NCI-H446 treated with DMSO at 0.1 percent for 48 hours (cell line): Measurements from ENCODE around the gene MTX1.
"Not testable (repeated sequence)": the region's sequence is repeated elsewhere in the genome, so short reads cannot be mapped to it uniquely, and the experiment has no call there.

Source experiments
- DNase-seq: peaks from one replicate; lab custom pipeline; 2025; lab: John Stamatoyannopoulos, UW

The MTX1 gene

GRCh38 chr1:155235375-155235774 lies 26.9 kb downstream of the MTX1 start:
- DNase-seq: not testable (repeated sequence)

- no peak for DNase-seq
Observed at GRCh38 chr1:155236451-155236850, 28.0 kb downstream of the MTX1 start.

GRCh38 chr1:155241069-155241679 lies 32.7 kb downstream of the MTX1 start:
- DNase-seq: peak; percentile 71

DNA sequence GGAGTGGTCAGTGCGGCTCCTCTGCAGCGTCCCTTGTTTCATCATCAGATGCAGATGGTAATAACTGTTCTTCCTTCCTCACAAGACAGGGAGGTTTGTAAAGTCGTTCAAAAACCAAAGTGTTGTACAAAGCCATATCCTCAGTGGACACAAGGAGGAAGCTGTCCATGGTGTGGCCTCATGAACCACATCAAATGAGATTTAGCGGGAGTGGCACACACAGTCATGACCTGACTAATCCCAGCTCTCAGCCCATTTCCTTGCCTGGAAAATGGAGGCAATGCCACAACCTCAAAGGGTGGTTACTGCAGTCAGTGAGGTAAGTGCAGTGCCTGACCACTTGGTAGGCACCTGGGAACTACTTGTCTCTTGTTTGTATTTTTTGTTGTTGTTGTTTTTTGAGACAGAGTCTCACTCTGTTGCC lies 33.4 kb downstream of the MTX1 start:
- DNase-seq: no peak

GRCh38 chr1:155242805-155243358 lies 34.4 kb downstream of the MTX1 start:
- no peak for DNase-seq

DNA sequence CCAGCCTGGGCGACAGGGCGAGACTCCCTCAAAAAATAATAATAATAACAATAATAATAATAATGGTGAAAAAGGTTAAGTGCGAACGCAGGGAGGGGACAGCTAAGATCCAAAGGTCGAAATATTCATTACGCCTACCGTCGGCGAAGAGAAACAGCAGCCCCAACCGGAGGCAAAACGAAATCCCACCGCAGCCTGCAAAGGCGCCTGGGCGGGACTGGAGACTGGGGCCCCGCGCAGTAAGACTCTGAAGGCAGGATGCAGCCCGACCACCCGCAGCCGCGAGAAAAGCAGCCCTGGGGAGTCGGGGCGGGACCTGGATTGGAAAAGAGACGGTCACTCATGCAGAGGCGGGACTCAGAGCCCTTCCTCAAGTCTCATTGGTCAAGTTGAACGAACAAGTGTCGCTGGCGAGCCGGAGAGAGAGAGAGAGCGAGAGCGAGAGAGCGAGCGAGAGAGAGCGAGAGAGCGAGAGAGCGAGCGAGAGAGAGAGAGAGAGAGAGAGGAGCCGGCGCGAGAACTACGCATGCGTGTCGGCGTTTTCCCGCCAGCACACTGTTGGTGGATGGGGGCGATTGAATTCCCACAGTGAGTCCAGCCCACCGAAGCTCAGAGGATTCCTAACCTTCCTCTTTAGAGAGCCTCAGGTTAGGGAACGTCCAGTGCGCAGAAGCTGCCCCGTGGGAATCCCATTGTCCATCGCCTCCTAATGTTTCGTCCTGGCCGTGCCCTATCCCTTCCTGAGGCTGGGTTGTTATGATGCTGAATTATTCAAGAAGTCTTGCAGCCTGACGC lies 36.1 kb downstream of the MTX1 start:
- DNase-seq: peak; percentile 99

- no peak for DNase-seq
Observed at GRCh38 chr1:155245163-155245524, 36.6 kb downstream of the MTX1 start.

DNA sequence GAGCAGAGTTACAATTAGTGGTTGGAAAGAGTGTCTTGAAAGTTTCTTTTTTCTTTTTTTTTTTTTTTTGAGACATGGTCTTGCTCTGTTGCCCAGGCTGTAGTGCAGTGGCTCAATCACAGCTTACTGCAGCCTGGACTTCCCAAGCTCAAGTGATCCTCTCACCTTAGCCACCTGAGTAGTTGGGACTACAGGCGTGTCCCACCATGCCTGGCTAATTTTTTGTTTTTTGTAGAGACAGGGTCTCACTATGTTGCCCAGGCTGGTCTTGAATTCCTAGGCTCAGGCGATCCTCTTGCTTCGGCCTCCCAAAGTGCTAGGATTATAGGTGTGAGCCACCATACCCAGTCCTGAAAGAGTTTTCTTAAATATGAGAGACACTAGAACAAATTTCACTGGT lies 38.3 kb downstream of the MTX1 start:
- DNase-seq: not testable (repeated sequence)

GRCh38 chr1:155247667-155248553 lies 39.4 kb downstream of the MTX1 start:
- DNase-seq: no peak

DNA sequence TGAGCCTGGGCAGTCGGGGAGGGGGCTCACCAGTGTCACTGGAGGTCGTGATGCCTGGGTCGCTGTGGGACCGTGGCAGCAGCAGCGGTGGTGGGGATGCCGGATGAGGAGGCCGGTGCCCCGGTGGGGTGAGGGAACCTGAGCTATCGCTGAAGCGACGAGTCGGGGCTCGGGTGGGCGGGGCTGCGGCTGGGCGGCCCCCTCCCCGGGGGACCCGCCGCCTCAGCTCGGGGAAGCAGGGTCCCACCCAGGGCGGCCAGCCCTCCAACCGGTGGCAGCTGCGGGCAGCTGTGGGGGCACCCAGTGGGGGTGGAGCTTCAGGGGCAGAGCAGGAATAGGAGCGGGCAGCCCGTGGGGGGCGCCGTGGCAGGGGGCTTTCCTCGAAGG lies 41.7 kb downstream of the MTX1 start:
- DNase-seq: no peak

DNA sequence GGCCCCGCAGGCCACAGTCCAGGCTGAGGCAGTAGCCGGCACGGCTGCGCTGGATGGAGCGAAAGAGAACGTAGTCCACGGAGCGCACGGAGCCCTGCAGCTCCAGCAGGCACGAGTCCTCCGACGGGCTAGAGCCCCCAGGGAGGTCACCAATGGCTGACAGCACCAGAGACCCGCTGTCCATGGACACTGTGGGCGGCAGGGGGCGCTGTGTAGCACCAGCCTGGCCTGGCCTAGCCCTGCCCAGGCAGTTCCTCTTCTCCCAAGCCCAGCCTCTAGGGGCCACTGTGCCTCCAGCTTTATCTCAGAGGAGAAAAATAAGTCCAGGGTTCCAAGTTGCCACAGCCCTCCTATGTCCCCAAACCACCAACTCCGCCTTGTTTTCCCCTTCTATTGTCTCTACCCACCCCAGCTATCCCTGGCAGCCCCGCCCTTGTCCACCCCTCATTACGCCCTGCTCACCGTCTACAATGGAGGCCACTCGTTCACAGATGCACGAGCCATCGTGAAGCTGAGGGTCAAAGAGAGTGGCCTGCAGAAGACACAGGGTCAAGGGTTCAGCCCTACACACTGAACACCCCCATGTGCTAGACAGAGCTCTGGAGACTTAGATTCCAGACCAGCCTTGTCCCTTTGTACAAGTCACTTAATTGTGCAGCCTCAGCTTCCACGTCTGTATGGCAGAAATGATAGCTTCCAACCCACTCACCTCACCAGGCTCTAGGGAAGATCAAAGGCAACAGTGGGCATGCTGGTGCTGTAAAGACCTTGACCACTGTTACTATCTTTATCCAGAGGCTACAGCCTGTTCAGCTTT lies 42.3 kb downstream of the MTX1 start:
- peak; percentile 86 for DNase-seq

DNA sequence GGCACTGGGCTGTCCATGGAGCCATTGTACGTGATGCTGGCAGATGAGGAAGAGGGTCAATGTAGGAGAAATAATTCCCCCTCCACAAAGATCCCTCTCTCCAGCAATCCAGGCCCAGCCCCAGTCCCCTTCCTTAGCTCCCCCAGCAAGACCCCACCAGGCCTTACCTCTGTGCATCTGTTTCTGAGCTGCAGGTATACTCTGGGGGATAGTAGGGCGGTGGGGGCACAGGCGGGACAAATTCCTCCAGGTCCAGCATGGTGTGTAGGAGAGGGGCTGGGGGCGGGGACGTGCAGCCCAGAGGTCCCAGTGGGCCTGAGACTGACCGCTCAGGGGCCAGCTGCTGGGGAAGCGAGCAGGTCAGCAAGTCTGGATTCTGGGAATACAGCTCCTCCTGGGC lies 43.1 kb downstream of the MTX1 start:
- DNase-seq: no peak

DNA sequence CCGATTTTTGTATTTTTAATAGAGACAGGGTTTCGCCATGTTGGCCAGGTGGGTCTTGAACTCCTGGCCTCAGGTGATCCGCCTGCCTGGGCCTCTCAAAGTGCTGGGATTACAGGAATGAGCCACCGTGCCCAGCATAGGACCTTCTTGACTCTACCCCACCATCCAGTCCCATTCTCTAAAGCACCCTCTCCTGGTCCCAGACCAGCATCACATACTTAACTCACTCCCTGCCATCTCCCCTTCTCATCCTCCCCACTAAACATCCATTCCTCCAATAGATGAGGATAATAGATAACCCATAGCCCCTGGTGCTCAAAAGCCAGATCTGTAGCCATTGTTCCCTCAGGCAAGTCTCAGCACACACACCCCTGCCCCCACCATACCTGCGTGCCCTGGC lies 44.7 kb downstream of the MTX1 start:
- no peak for DNase-seq

DNA sequence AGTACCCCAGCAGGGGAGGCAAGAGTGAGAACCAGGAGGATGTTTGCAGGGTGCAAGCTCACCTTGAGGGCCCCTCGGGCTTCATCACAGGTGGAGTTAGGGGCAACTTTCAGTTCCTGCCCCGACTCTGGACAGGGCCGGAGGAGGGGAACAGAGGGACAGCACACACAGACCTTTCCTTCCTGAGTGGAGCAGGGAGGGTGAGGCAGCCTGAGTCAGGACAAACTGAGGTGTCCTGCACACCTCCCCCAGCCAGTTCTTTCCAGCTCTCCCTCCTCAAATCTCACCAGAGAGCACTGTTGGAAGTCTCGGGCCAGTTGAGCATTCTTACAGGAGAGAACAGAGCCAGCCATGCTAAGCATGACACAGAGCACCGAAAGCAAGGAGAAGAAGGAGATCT lies 45.3 kb downstream of the MTX1 start:
- DNase-seq: no peak

DNA sequence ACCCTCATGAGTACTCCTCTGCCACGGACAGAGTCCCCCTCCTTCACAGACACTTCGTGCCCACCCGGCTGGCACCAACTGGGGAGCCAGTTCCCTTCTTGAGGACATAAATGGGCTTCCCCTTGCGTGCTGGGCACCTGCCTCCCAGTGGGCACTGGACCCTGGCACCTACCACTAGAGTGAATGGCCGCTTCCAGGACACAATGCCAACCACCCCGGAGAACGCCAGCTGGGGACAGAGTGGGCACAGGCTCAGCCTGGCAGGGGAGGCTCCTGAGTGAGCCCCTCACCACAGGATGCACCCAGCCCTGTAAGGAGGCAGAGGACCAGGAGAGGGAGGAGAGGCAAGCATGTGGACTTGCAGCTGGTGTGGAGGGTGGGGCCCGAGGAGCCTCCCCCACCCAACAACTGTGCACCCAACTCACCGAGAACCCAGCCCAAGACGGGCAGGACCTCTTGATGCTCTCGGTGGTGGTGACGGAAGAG lies 45.8 kb downstream of the MTX1 start:
- DNase-seq: no peak

- DNase-seq: no peak
Observed at GRCh38 chr1:155254714-155255242, 46.3 kb downstream of the MTX1 start.

- DNase-seq: peak; percentile 74
Observed at GRCh38 chr1:155255243-155256007, 46.9 kb downstream of the MTX1 start, which contains the start of gene ENTREP3. Gene ENTREP3, minus strand, starts transcription at chr1:155255483. Its CDS starts 606 bp downstream, at chr1:155254877.

- no peak for DNase-seq
Observed at GRCh38 chr1:155256058-155256852, 47.8 kb downstream of the MTX1 start.

DNA sequence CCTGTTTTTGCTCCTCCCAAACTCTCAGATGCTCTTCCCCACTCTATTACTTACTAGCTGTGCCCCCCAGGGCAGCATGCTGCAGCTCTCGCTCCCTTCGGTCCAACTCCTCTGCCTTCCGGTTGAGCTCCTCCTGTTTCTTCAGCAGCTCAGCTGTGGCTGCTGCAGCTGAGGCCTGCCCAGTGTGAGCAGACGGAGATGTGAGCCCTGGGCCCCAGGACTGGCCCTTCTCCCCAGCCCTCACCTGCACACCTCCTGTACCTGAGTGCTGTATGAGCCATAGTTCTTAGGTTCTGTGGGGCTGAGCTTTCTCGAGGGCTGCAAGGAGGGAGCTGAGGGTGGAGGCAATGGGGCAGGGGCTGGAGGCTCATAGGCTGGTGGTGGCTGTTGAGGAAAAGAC lies 51.8 kb downstream of the MTX1 start:
- no peak for DNase-seq

DNA sequence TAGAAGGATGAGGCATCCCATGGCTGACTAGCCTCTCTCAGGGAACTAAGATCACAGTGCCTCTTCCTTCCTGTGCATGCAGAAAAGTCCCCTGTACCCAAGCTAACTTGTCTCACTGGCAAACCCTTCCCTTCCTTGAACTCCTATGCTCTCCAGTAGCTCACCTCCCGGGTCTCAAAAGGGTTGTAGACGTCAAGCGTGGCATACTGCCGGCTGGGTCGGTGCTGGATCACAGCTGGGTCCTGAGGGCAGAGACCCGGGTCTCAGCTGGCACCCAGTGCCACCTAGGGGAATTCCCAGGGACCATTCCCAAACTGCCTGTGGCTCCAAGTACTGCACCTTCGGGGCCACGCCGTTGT lies 53.0 kb downstream of the MTX1 start:
- DNase-seq: no peak
